Keratinocyte (primary cell): ENCODE results near the gene CXCL16. TPM values are rescaled to one million over a fixed set of nuclear protein-coding genes. Genes with fewer than 3 reads are reported as not detected.

Source experiments
- DNase-seq: peaks from one replicate; pipeline ENCODE4 v3.0.0-alpha.2; 2011; ENCODE audit warnings: low read depth, missing footprints, low spot score
- FAIRE-seq: peaks from 2 replicates; lab custom pipeline; 2011; peaks lifted over from hg19 to GRCh38; lab: Jason Lieb, UNC
- H2AFZ ChIP-seq: 2 replicates; pipeline ENCODE4 v1.6.0; 2012; ENCODE audit warnings: low read length, control low read depth, inconsistent platforms; ENCODE audit not compliant: control insufficient read depth
- H3K27ac ChIP-seq: 2 replicates; pipeline ENCODE4 v1.5.1; 2011; ENCODE audit warnings: low read length; ENCODE audit not compliant: control insufficient read depth, insufficient read depth
- H3K27me3 ChIP-seq: 3 replicates; pipeline ENCODE4 v1.6.0; 2011; ENCODE audit warnings: low read length; ENCODE audit not compliant: control insufficient read depth, insufficient read depth; ENCODE audit errors: extremely low read depth
- H3K36me3 ChIP-seq, 2 experiments: 2 replicates in 1 of 2; 3 replicates in 1 of 2; pipeline ENCODE4 v1.5.1; 2011; ENCODE audit warnings: low read length in 2 of 2, mild to moderate bottlenecking in 1 of 2; ENCODE audit not compliant: control insufficient read depth in 2 of 2, insufficient read depth in 2 of 2; ENCODE audit errors: extremely low read depth in 1 of 2
- H3K4me1 ChIP-seq: 3 replicates; pipeline ENCODE4 v1.5.1; 2011; ENCODE audit warnings: low read length; ENCODE audit not compliant: control insufficient read depth, insufficient read depth; ENCODE audit errors: extremely low read depth
- H3K4me2 ChIP-seq: 3 replicates; pipeline ENCODE4 v1.6.0; 2011; ENCODE audit warnings: low read depth, low read length; ENCODE audit not compliant: control insufficient read depth, insufficient read depth; ENCODE audit errors: extremely low read depth
- H3K4me3 ChIP-seq, 3 experiments: fragments of 200-600 bp in 1 of 3; sonication (generic) in 1 of 3; 2 replicates in 2 of 3; 3 replicates in 1 of 3; pipeline ENCODE4 v1.5.1; 2011 to 2016; ENCODE audit warnings: low read length in 3 of 3, mild to moderate bottlenecking in 3 of 3, control low read depth in 2 of 3, inconsistent platforms in 1 of 3, low read depth in 1 of 3, mixed read lengths in 1 of 3, mixed run types in 1 of 3, moderate library complexity in 1 of 3; ENCODE audit not compliant: control insufficient read depth in 2 of 3, insufficient read depth in 2 of 3; ENCODE audit errors: extremely low read depth in 1 of 3
- H3K79me2 ChIP-seq: 2 replicates; pipeline ENCODE4 v1.6.0; 2012; ENCODE audit warnings: low read length; ENCODE audit not compliant: control insufficient read depth, insufficient read depth
- H3K9ac ChIP-seq: 3 replicates; pipeline ENCODE4 v1.6.0; 2011; ENCODE audit warnings: low read length; ENCODE audit not compliant: control insufficient read depth, insufficient read depth; ENCODE audit errors: extremely low read depth
- H3K9me1 ChIP-seq: 3 replicates; pipeline ENCODE4 v1.6.0; 2011; ENCODE audit warnings: low read length; ENCODE audit not compliant: control insufficient read depth, insufficient read depth; ENCODE audit errors: extremely low read depth
- H3K9me3 ChIP-seq: 2 replicates; pipeline ENCODE4 v1.5.1; 2012; ENCODE audit warnings: low read depth, low read length; ENCODE audit not compliant: control insufficient read depth
- H4K20me1 ChIP-seq: 3 replicates; pipeline ENCODE4 v1.6.0; 2011; ENCODE audit warnings: low read length; ENCODE audit not compliant: control insufficient read depth, insufficient read depth; ENCODE audit errors: extremely low read depth
- EZH2 ChIP-seq: IDR thresholded peaks from one replicate; pipeline ENCODE4 v1.6.1; 2012; ENCODE audit warnings: inconsistent platforms, mild to moderate bottlenecking, low read length, moderate library complexity
- dilution Hi-C: fragments of 300-500 bp; cut with MboI; formaldehyde crosslinking; loops from one replicate; pipeline ENCODE4 v1.7.0; 2020; ENCODE audit warnings: low sequenced_read_pairs; ENCODE audit not compliant: extremely low pct_ligation_motif_present
- polyA plus RNA-seq, 5 experiments: library from polyadenylated mRNA; depleted of rRNA in 3 of 5; stranded (reverse) in 3 of 5; stranded (forward) in 1 of 5; unstranded in 1 of 5; fragments of >200 nt; gene quantifications; 1 replicate in 1 of 5; 2 replicates in 3 of 5; 3 replicates in 1 of 5; pipeline versions ENCODE4 v1.2.1 to v1.2.3, GENCODE V29; 2011 to 2012; ENCODE audit warnings: missing spikeins in 2 of 5, low read depth in 1 of 5, low replicate concordance in 1 of 5
- TF ChIP-seq, protein P1 (sequence below), 3 experiments: IDR thresholded peaks in 1 of 3; conservative IDR thresholded peaks in 1 of 3; optimal IDR thresholded peaks in 1 of 3; 2 replicates in 2 of 3; 3 replicates in 1 of 3; pipeline versions ENCODE3 to v1.5.1; 2011; ENCODE audit warnings: low read length in 3 of 3, mild to moderate bottlenecking in 3 of 3, moderate library complexity in 2 of 3, control low read depth in 1 of 3, inconsistent platforms in 1 of 3; ENCODE audit not compliant: insufficient read depth in 2 of 3; ENCODE audit errors: extremely low read depth in 1 of 3

CXCL16 gene
- polyA plus RNA-seq, 1 donor (not counting 4 experiments of a cell fraction or from before 2014, with no cell fraction given) = 12.8 TPM

DNA sequence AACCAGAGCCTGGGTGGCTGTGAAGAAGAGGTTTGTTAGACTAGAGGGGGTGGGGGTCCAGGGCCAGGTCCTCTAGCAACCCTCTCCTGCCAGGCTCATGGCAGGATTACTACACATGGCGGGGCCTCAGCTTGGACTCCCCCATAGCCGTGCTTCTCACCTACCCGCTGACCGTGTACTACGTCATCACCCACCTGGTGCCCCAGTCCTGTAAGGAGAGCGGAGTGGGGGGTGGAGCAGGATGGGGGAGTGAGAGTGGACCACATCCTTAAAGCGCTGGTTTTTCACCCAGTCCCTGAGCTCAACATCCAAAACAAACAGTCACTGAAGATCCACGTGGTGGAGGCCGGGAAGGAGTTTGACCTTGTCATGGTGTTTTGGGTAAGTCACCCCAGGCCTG is 4.2 kb upstream of the CXCL16 start:
- Histone ChIP-seq H3K4me1 (peaks cover 4% of the 10 kb centered on the region), H3K4me3 (no peak overlapping the region), H3K4me2 (no peak overlapping the region), H3K27ac (no peak overlapping the region), H3K9ac (no peak overlapping the region), H3K9me3 (no peaks in the 10 kb centered on the region), H2AFZ (no peak overlapping the region), H3K36me3 (no peaks in the 10 kb centered on the region), H3K27me3 (peaks cover 20% of the 10 kb centered on the region), H3K9me1 (no peaks in the 10 kb centered on the region), H3K79me2 (no peaks in the 10 kb centered on the region), H4K20me1 (no peaks in the 10 kb centered on the region)
- TF ChIP-seq, protein P1, sequence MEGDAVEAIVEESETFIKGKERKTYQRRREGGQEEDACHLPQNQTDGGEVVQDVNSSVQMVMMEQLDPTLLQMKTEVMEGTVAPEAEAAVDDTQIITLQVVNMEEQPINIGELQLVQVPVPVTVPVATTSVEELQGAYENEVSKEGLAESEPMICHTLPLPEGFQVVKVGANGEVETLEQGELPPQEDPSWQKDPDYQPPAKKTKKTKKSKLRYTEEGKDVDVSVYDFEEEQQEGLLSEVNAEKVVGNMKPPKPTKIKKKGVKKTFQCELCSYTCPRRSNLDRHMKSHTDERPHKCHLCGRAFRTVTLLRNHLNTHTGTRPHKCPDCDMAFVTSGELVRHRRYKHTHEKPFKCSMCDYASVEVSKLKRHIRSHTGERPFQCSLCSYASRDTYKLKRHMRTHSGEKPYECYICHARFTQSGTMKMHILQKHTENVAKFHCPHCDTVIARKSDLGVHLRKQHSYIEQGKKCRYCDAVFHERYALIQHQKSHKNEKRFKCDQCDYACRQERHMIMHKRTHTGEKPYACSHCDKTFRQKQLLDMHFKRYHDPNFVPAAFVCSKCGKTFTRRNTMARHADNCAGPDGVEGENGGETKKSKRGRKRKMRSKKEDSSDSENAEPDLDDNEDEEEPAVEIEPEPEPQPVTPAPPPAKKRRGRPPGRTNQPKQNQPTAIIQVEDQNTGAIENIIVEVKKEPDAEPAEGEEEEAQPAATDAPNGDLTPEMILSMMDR (optimal IDR thresholded peaks at IDR 0.05 in 1 of 3, IDR thresholded peaks at IDR 0.05 in 1 of 3, conservative IDR thresholded peaks at IDR 0.05 in 1 of 3; ENCODE audit: extremely low read depth in 1 of 3, insufficient read depth in 2 of 3, low read length in 3 of 3) = no peak
- no peak for TF ChIP-seq EZH2
- FAIRE-seq (no peak), DNase-seq (no peak)
- dilution Hi-C loops = no loop called here

DNA sequence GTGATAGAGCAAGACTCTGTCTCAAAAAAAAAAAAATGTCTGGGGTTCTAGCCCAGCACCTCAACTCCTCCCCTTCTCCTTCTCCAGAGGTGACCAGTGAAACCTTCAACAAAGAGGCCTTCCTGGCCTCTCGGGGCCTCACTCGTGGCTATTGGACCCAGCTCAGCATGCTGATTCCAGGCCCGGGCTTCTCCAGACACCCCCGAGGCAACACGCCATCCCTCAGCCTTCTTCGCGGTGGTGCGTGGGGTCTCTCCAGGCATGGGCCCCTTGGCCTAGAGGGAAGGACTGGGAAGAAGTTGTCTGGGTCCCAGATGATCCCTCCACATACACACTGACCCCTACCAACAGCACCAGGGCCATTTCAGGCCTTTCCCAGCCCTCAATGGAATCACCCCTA is 3.5 kb upstream of the CXCL16 start:
- no peak overlapping the region for H3K9ac ChIP-seq
- DNase-seq = no peak
- no peaks in the 10 kb centered on the region for H3K36me3 ChIP-seq
- no peak for FAIRE-seq
- peaks cover 20% of the 10 kb centered on the region for H3K27me3 ChIP-seq
- H3K27ac ChIP-seq = no peak overlapping the region
- H3K4me2 ChIP-seq = no peak overlapping the region
- peaks cover 2% of the 10 kb centered on the region for H3K9me1 ChIP-seq
- no peaks in the 10 kb centered on the region for H3K9me3 ChIP-seq
- no peaks in the 10 kb centered on the region for H3K79me2 ChIP-seq
- peaks cover 11% of the 10 kb centered on the region for H3K4me1 ChIP-seq
- H2AFZ ChIP-seq = no peak overlapping the region
- TF ChIP-seq, protein P1 (optimal IDR thresholded peaks at IDR 0.05 in 1 of 3, IDR thresholded peaks at IDR 0.05 in 1 of 3, conservative IDR thresholded peaks at IDR 0.05 in 1 of 3; ENCODE audit: extremely low read depth in 1 of 3, insufficient read depth in 2 of 3, low read length in 3 of 3) = no peak
- TF ChIP-seq EZH2 = no peak
- H3K4me3 ChIP-seq = no peak overlapping the region
- no peaks in the 10 kb centered on the region for H4K20me1 ChIP-seq
- dilution Hi-C loops = no loop called here
